Testis (tissue), 2 donors: Measurements from ENCODE around the gene DCHS1.

Experiments
- CTCF ChIP-seq, 3 experiments: fragments of 450-650 bp in 2 of 3; fragments of 200-600 bp in 1 of 3; sonication (generic) in 1 of 3; IDR thresholded peaks; one replicate each; pipeline ENCODE4 v1.5.1; 2016 to 2019; ENCODE audit warnings: antibody characterized with exemption in 3 of 3, mild to moderate bottlenecking in 2 of 3, moderate library complexity in 1 of 3
- POLR2A ChIP-seq: fragments of 450-650 bp; IDR thresholded peaks from one replicate; pipeline ENCODE4 v1.6.1; 2017; ENCODE audit warnings: antibody characterized with exemption, mild to moderate bottlenecking, moderate library complexity

GRCh38 chr11:6695377-6695776 lies 39.8 kb upstream of the DCHS1 start:
- TF ChIP-seq CTCF (IDR thresholded peaks at IDR 0.05) (no peak), POLR2A (no peak)
